ENCODE results near the gene S100PBP.

GRCh38 chr1:32904797-32905196 lies 87.3 kb downstream of the S100PBP start:
- TF ChIP-seq, protein P1, sequence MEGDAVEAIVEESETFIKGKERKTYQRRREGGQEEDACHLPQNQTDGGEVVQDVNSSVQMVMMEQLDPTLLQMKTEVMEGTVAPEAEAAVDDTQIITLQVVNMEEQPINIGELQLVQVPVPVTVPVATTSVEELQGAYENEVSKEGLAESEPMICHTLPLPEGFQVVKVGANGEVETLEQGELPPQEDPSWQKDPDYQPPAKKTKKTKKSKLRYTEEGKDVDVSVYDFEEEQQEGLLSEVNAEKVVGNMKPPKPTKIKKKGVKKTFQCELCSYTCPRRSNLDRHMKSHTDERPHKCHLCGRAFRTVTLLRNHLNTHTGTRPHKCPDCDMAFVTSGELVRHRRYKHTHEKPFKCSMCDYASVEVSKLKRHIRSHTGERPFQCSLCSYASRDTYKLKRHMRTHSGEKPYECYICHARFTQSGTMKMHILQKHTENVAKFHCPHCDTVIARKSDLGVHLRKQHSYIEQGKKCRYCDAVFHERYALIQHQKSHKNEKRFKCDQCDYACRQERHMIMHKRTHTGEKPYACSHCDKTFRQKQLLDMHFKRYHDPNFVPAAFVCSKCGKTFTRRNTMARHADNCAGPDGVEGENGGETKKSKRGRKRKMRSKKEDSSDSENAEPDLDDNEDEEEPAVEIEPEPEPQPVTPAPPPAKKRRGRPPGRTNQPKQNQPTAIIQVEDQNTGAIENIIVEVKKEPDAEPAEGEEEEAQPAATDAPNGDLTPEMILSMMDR (IDR thresholded peaks at IDR 0.05 in 8 of 11, conservative IDR thresholded peaks at IDR 0.05 in 3 of 11) = no peak
- no peak for TF ChIP-seq POLR2A (IDR thresholded peaks at IDR 0.05)
- no peak for TF ChIP-seq POLR2AphosphoS5 (IDR thresholded peaks at IDR 0.05)
